EH (cell line): ENCODE results near the gene NISCH.

Experiments used
- DNase-seq: peaks from one replicate; pipeline ENCODE4 v3.0.0-alpha.2; 2015; ENCODE audit warnings: low read depth

NISCH gene

DNA sequence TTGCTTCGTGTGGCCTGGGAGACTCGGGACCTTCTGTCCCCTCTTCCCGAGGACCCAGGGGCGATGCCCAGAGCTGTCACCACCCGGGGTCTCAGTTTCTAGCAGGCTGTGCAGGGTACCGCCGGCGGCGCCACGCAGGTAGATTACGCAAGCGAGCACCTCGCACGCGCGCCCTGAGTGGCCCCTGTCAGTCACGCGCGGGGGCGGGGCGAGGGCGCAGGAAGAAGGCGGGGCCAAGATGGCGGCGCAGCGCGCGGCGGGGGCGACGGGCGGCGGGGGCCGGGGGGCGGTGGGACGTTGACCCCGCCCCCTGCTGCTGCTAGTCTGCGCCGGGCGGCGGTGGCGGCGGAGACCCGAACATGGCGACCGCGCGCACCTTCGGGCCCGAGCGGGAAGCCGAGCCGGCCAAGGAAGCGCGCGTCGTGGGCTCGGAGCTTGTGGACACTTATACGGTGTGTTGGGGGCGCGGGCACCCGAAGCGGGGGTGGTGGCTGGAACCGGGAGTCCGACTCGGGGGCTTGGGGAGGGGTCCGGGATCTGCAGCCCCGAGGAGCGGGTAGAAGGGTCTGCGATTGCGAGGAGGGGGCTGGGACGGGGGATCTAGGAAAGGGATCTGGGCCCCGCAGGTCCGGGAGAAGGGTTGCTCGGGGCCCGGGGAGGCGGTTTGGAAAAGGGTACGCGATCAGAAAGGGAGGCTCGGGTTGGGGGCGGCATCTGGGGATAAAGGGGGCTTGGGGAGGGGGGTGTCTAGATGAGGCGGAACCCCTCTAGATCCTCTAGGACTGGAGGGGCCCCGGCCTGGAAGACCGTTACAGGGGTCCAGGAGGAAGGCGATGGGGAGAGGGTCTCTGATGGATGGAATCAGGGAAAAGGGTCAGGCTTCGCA, at the start of gene NISCH:
Gene NISCH (plus strand): TSS at position 322 of the 886 bp plus-strand sequence. CDS start 38 bp downstream, at position 360.
- peak; percentile 81 for DNase-seq

DNA sequence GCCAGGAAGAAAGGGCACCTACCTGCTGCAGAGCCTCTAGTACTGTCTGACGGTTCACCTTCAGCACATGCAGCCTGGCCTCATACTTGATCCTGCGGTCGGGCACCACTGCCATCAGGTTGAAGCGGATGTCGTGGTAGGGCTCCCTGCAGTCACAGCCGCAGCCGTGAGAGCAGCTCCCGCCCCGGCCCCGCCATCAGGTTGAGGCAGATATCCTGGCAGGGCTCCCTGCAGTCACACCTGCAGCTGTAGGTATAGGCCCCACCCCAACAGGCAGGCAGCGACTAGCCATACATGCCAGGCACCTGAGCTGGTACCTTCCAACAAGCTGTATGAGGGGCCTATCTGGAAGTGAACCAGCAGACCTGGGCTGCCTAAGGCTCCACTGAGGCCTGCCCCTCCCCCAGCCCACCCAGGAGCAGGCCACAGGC, 49.2 kb upstream of the NISCH start:
- no peak for DNase-seq

DNA sequence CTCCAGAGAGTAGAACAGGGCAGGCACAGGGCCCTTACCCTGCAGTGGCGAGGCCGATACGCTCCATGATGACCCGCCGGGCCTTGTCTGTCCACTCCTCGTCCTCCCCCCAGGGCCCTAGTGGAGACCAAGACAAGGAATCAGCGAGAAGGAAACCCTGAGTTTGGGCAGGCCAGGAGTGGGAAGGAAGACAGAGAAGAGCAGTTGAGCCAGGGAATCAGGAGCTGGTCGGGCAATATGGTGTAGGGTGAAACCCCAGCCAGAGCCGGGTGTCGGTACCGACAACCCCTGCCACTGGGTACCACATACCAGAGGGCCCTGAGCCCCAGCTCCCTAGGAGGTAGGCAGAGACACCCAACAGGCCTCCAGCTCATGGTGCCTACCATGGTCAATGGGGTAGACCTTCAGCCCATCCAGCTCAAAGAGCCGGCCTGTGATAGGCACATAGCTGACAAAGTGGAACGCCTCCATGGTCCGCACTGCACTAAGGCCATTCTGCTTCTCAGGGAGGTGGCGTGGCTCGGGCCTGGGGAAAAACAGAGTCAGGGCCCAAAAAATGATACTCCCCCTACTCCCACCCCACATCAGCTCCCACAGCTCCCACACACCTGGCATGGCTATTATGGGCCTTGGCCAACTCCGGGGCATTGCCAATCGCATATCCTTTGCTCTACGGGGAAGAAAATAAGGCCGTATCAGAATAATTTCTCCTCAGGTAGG, 48.5 kb upstream of the NISCH start:
- no peak for DNase-seq

DNA sequence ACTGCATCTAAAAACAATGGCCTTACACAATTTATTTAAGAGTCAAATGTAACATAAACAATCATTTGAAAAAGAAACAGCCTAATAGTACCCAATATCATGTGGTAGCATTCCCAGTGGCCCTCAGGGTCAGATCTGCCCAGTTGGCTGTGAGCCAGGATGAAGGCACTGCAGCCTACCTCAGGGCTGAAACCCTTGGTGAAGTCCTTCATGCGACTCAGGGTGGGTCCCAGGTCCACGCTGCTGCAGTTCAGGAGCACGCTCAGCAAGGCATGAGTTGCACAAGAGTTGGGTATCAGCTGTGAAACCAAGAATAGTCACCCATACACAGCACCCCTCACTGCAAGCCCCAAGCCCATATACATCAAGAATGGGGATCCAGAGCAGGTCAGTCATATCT, 47.6 kb upstream of the NISCH start:
- DNase-seq: no peak

DNA sequence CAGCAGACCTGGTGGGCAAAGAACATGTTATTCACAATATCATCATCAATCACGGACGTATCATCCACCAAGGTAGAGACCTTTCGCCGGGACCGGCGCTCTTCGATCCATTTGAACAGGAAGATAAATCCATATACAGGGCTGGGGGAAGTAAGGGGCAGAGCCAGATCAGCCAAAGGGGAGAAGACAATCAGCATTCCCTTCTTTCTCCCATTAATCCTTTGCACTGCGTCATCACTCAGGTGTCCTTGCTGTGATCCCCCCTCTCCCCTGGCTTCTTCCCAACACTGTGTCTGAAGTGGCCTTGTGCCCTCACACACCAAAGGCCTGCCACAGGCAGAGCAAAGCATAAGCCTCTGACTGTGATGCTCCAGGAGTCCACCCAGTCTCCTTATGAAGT, 46.9 kb upstream of the NISCH start:
- DNase-seq: no peak

DNA sequence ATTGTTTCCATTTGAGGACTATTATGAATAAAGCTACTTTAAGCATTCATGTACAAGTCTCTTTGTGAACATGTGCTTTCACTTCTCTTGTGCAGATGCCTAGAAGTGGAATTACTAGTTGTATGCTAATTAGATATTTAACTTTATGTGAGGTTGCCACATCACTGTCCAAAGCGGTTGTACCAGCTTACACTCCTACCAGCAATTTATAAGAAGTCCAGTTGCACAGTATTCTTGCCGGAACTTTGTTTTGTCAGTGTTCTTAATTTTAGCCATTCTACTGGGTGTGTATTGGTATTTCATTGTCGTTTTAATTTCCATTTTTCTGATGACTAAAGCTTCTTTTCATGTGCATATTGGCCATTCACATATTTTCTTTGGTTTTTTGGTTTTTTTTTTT, 39.6 kb upstream of the NISCH start:
- DNase-seq: no peak

DNA sequence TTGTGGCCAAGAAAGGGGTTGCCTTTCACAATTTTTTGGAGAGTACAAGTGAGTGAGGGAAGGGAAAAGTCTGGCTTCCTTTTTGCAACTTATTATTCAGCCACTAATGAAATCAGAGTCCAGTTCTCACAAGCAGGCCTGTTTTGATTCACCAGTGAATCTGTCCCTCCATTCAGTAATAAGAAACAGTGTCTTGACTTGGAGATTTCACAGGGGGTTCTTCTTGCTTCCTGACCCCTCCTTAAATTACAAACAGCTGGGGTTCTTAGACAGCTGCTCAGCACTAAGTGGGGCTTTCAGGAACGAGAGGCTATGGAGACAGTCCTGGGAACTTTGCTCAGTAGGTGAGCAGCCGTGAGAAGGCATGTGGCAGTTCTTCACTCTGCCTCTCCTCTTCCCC, 35.0 kb upstream of the NISCH start:
- no peak for DNase-seq

DNA sequence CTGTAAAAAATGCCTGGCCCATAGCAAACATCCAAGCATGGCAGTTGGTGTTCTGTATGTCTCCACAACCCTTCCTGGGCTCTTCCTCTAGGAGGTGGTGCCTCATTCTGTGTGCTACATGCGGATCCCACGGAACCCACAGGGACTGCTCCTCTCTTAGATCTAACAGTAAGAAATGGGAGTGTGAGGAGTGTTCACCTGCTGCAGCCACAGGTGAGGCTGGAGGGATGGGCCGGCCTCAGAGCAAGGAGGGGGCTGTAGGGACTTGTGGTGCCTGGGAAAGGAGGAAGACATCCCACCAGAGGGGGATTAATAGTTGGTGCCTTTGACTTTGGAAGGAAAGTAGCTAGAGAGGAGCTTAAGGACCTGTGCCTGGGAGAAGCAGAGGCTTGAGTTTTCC, 32.7 kb upstream of the NISCH start:
- no peak for DNase-seq

DNA sequence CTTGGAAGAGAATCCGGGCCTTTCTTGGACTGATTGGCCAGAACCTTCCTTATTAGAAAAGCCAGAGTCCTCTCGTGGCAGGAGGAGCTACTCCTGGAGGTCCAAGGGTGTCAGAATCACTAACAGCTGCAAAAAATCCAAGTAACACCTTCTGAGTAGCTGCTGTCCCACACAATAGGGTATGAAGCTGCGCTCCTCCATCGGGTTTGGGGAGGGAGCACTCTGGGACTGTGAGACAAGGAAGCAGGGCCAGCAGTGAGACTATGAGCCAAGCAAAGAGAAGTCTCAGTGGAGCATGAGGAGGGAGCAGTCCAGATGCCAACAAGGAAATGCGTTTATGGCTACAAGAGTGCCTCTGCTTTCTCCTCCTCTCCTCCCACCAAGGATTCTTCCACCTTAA, 32.2 kb upstream of the NISCH start:
- DNase-seq: no peak

DNA sequence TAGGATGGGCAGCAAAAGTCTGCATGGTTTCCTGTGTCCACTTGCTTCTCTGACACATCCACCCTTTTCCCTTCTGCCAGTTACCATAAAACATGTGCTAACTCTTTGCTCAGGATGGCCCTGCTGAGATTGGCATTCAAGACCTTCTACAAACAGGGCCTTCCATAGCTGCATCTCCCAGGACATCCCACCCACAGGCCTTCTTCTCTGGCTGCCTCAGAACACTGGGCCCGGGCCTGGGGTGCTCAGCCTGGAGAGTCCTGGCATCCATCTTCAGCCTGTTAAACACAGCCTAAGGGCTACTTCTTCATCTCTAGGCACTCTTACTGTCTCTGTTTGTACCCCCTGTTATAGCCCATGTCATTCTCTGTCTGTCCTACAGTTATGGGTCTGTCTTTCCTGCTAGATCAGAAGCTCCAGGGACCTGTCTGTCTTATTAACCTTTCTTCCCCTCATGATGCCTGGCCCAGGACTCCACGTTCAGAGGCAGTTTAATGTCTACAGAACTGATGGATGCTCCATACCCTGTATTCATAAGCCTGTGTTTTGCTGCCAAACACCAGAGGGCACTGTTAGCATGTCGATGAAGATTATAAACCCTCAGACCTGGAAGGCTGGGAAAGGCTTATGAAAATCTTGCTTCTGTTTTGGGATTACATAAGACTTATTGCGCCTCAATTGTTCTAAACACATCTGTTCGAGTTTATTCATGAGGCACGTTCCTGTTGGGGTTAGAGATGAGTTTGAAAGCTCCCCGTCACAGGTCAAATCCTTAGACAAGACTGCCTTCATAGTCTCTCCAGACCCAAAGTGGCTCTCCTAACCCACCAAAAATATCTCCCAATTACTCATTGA, 27.0 kb upstream of the NISCH start:
- DNase-seq: peak; percentile 79

DNA sequence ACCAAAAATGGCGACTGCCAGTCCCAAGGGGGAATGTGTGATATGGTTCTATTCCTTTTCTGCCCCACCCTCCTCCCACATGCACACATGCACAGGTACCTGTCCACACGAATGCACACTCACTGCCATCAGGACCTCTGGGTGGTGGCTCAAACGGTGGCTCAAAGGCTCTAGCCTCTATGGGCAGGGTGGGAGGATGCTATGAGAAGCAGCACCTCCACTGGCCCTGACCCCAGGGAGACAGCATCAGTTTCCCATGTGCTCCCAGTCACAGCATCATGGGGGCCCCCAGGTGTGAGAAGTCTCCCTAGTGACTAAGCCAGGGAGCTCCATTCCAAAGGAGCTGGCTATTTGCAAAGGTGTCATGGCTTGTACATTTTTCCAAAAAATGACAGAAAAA, 26.4 kb upstream of the NISCH start:
- DNase-seq: no peak

DNA sequence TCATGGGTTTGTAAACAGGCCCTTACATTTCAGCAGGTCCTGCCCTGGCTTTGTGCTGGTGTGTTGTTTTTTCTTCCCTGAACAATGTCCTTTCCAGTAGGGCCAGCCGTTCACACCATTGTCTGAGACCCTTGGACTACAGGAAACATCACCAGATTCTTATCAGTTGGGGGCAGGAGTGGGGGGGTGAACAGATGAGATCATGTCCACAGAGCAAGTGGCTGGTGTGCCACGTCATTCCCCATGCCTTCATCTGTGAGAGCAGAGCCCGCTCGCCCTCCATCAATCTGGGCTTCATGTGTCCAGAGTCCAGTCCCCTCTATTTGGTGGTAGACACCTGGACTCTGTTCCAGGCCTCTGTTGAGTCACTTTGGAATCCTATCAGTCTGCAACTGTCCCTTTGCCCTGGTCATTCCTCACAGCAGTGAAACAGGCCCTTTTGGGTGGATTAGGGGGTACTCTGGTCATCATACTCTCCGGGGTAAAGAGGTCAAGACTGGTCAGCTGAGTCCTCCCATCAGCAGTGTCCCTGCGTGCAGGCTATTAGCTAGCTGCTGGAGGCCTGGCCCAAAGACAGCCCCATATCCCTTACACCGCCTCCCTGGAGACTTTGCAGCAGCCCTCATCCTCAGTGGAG, 25.5 kb upstream of the NISCH start:
- peak; percentile 25 for DNase-seq

DNA sequence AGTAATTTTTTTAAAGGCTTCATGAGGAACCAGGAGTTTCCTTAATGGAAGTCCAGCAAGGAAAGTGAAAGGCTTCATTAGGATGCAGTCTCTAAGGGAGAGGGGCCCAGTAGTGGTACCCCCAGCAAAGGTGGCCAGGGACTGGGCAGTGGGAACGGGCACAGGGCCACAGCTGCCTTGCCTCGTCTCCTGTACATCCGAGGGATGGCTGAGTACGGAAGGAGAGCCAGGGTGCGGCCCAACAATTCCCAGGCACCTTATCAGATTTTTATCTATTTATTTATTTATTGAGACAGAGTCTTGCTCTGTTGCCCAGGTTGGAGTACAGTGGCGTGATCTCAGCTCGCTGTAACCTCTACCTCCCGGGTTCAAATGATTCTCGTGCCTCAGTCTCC, 25.0 kb upstream of the NISCH start:
- DNase-seq: no peak

DNA sequence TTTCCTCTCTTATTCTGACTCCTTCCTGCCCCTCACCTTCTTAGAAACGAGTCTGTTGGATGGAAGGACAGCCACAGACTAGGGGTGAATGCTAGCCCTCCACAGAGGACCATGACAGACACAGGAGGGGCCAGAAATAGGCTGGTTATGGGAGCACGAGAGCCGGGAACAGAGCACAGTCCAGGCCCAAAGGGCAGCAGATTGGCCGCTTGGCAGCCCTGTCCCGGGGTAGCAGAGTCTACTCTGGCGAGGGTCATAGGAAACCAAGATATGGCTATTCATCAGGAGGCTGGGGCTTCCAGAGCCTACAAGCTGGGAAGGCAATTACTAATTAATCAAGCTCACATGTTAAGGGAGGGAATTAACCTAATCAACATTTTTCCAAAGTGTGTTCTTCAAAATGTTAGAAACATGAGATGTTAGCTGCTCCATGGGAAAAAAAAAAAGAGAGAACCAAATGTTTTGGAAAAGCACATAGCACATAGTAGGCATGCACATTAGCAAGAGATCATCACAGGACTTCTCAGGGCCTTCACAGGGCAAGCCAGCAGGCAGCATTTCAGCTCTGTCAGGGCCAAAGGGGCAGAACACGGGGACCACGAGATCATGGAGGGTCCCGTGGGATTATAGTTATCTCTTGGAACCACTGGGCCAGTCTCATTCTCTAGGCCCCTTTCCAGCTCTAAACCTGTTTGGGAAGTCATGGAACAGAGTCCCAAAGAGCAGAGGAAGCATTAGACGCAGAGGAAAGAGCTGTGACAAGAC, 23.8 kb upstream of the NISCH start:
- DNase-seq: no peak

DNA sequence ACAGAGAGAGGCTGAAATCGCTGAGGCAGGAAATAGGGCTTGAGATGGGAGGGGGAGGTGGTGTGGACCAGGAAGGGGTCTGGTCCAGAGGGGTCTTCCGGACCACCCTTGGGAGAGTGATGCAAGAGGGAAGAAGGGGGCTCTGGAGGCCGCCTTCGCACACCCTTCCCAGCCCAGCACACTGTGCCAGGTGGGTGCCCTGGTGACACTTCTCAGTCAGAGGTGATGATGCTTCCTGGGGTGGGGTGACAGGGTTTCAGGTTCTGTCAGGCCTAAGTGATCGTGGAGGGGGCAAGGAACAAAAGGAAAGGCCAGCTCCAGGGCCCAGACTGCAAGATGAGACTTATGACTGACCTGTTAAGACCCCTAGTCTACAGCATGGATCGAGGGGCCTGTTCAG, 23.2 kb upstream of the NISCH start:
- DNase-seq: no peak

DNA sequence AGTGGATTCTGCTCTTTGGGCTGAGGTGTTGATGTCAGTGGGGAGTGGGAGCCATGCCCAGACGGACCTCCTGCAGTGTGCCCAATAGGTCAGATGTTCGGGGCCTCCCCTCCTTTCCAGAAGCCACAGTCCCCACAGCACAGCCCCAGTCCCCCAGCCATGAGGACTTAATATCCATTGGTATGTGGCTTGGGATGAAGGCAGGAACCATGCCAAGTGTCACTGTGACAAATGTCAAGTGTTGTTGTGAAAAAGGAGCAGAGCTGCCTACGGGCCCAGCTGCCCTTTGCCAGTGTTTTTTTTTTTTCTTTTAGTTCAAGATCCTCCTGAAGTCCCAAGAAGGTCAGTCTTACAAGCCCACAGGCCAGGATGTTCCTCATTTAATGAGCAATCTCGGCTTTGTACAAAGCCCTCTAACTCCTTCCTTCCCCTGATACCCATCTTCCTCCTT, 22.7 kb upstream of the NISCH start:
- DNase-seq: no peak

DNA sequence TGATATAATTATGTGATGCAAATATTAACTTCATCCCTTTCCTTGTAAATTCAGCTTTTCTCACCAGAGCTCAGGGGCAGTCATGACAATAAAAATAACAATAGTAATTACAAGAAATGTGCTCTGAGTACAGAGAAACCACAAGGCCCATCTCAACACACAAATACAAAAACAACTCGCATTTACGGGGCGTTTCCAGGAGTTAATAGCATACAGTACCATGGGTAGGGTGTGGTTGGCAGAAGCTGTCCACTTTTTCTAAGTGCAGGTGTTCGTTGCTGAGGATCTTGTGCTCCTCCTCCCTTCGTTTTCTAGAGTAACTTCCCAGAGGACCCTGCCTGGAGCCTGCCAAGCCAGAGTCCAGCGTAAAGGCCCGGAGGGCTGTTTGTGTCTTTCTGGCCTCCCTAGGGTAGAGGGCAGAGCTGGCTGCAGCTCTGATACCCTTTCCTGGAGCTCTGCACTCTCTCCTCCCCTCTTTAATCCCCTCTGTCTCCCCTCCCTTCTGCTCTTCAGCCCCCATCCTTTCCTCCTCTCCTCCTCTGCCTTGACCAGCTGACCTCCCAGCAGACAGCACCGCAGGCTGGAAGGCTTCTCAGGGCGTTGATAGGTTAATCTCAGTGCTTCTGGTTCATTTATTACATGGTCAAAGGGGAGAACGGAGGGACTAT, 21.9 kb upstream of the NISCH start:
- DNase-seq: no peak

DNA sequence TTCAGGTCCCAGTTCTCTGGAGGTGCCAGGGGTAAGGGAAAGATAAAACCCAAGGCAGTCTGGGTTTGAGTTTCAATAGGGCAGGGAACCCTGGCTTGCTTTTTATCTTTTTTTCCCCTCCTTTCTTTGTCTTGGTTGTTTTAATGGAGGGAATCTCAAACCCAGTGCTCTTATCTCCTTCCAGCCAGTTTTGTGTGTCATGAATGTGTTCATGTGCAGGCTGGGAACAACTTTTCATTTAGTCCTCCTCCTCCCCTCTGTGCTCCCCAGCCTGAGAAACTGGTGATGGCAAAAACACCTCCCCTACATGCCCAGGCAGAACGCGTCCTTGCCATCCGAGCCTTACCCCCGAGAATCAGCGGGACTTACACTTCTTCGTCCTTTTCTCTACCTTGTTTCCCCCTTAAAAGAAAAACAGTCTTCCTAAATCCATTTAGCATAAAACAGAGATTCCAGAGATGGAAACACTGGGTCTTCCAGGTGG, 21.4 kb upstream of the NISCH start:
- DNase-seq: no peak

DNA sequence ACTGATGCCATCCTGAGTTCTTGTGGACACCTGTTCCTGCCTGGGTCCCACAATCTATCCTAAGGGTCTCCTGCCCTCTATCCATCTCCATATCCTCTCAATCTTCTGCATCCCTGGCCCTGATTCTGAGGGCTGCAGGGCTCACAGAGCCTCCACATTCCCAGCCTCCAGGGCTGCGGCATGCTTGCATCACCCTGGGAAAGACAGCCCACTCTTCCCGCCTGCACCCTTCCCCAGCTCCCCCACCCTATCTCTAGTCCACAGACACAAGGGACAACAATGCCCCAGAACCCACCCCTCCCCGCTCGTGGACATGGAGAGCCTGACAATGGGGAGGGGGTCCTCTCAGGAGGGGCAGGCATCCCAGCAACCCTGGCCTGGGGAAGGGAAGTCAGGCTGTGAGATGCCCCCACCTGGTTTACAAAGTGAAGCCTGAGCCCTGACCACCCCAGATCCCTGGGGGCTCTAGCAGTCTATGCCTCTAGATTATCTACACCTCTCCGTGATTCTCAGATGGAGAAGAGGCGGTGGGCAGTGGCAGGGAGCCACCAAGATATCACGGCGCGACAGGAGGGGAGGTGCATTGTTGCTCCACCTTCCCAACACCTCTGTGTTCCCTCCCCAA, 20.8 kb upstream of the NISCH start:
- DNase-seq: no peak
